ENCODE data around the gene AFAP1L2.

Gene AFAP1L2

DNA sequence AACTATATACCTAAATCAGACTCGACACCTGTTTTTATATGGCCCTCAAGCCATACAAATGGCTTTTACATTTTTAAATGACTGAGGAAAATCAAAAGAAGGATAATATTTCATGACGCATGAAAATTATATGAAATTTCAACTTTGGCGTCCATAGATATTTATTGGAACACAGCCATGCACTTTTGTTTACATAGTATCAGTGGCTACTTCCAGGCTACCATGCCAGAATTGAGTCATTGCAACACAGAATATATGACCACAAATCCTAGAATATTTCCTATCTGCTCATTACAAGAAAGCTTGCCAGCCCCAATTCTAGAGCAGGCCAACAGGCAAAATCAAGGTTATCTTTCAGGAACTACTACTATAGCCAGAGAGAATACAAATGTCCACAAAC lies 29.3 kb downstream of the AFAP1L2 start:
- H4K20me1 ChIP-seq (ENCODE audit: low read depth, low read length) = no peaks in the 10 kb centered on the region
- no peaks in the 10 kb centered on the region for H3K9me3 ChIP-seq (ENCODE audit: insufficient read depth, low read length)
- no peaks in the 10 kb centered on the region for H3F3A ChIP-seq (ENCODE audit: insufficient read depth)
- no peak overlapping the region for H3K27ac ChIP-seq (ENCODE audit: low read depth, low read length)
- no peaks in the 10 kb centered on the region for H3K27me3 ChIP-seq (ENCODE audit: low read length)
- H3K9ac ChIP-seq (ENCODE audit: low read length) = no peak overlapping the region
- H3K4me3 ChIP-seq (ENCODE audit: insufficient read depth, low read length, poor library complexity, severe bottlenecking) = no peak overlapping the region
- no peaks in the 10 kb centered on the region for H3K79me2 ChIP-seq (ENCODE audit: insufficient read depth, low read length)
- no peak for TF ChIP-seq EZH2phosphoT487 (conservative IDR thresholded peaks at IDR 0.05; ENCODE audit: low read length)
- no peaks in the 10 kb centered on the region for H3K36me3 ChIP-seq (ENCODE audit: low read length)
- H2AFZ ChIP-seq (ENCODE audit: low read depth, low read length, severe bottlenecking) = no peak overlapping the region
- H3K4me2 ChIP-seq (ENCODE audit: low read depth, low read length, poor library complexity, severe bottlenecking) = no peak overlapping the region
- no peaks in the 10 kb centered on the region for H3K9me2 ChIP-seq (replicated peaks; ENCODE audit: insufficient read depth, low read length)

DNA sequence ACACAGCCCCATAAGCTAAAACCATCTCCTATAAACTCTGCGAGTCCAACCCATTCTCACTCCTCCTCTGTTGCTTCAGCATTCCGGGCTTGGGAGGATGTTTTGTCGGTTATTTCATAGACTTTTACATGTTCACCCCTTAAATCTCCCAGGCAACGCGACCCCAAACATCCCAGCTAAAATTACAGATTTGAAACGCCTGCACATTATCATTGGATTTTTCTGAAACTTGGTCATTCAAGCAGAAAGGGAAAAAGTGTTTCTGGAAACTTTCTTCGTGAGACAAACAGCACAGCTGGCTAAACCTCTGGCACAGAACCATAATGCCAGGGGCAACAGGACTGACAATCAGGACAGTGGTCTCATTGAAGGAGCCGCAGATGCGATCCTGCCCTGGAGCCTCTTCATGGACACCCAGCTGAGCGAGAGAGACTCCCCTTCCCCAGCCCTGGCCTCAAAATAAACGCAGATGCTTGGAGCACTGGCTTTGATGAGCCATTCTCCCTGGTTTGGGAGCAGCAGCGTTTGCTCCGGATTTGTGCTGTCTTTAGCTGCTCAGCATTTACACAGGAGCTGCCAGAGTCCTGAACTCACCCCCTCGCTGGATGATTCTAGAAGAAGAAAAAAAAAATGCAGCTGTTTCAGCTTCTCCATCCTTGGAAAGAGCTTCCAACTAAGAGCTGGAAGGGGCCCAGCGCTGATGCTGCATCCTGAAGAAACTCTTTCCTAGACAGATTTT lies 30.1 kb downstream of the AFAP1L2 start:
- H3K79me2 ChIP-seq (ENCODE audit: insufficient read depth, low read length) = no peaks in the 10 kb centered on the region
- no peaks in the 10 kb centered on the region for H3K36me3 ChIP-seq (ENCODE audit: low read length)
- no peaks in the 10 kb centered on the region for H3K9me2 ChIP-seq (replicated peaks; ENCODE audit: insufficient read depth, low read length)
- H3K27ac ChIP-seq (ENCODE audit: low read depth, low read length) = no peak overlapping the region
- H2AFZ ChIP-seq (ENCODE audit: low read depth, low read length, severe bottlenecking) = no peak overlapping the region
- no peaks in the 10 kb centered on the region for H3K9me3 ChIP-seq (ENCODE audit: insufficient read depth, low read length)
- H4K20me1 ChIP-seq (ENCODE audit: low read depth, low read length) = no peaks in the 10 kb centered on the region
- no peaks in the 10 kb centered on the region for H3K27me3 ChIP-seq (ENCODE audit: low read length)
- H3K4me2 ChIP-seq (ENCODE audit: low read depth, low read length, poor library complexity, severe bottlenecking) = no peak overlapping the region
- no peaks in the 10 kb centered on the region for H3F3A ChIP-seq (ENCODE audit: insufficient read depth)
- H3K9ac ChIP-seq (ENCODE audit: low read length) = no peak overlapping the region
- TF ChIP-seq EZH2phosphoT487 (conservative IDR thresholded peaks at IDR 0.05; ENCODE audit: low read length) = no peak
- TF ChIP-seq, protein P1, sequence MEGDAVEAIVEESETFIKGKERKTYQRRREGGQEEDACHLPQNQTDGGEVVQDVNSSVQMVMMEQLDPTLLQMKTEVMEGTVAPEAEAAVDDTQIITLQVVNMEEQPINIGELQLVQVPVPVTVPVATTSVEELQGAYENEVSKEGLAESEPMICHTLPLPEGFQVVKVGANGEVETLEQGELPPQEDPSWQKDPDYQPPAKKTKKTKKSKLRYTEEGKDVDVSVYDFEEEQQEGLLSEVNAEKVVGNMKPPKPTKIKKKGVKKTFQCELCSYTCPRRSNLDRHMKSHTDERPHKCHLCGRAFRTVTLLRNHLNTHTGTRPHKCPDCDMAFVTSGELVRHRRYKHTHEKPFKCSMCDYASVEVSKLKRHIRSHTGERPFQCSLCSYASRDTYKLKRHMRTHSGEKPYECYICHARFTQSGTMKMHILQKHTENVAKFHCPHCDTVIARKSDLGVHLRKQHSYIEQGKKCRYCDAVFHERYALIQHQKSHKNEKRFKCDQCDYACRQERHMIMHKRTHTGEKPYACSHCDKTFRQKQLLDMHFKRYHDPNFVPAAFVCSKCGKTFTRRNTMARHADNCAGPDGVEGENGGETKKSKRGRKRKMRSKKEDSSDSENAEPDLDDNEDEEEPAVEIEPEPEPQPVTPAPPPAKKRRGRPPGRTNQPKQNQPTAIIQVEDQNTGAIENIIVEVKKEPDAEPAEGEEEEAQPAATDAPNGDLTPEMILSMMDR (IDR thresholded peaks at IDR 0.05; ENCODE audit: insufficient read depth, low read length, poor library complexity, severe bottlenecking) = no peak
- no peak overlapping the region for H3K4me3 ChIP-seq (ENCODE audit: insufficient read depth, low read length, poor library complexity, severe bottlenecking)

DNA sequence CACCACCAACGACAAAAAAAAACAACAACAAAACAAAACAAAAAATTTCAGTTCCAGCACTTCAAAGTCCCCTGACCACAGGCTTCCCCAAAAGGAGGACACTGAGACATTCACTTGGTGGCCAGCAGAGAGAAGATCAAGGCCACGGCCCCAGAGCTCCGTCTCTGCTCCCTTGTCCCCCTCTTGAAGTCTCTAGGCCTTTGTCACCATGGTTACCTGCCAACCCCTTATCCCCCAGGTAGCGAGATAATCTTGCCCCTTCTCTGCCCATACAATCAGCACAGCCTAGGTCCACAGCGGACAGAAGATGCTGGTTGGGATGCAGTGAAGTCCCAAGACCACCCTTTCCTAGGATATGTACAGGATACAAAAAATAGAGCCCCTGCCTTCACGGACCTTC lies 30.7 kb downstream of the AFAP1L2 start:
- Histone ChIP-seq H2AFZ (ENCODE audit: low read depth, low read length, severe bottlenecking) (no peak overlapping the region), H4K20me1 (ENCODE audit: low read depth, low read length) (no peaks in the 10 kb centered on the region), H3K36me3 (ENCODE audit: low read length) (no peaks in the 10 kb centered on the region), H3K9me3 (ENCODE audit: insufficient read depth, low read length) (no peaks in the 10 kb centered on the region), H3K27me3 (ENCODE audit: low read length) (no peaks in the 10 kb centered on the region), H3K4me2 (ENCODE audit: low read depth, low read length, poor library complexity, severe bottlenecking) (no peak overlapping the region), H3K4me3 (ENCODE audit: insufficient read depth, low read length, poor library complexity, severe bottlenecking) (no peak overlapping the region), H3F3A (ENCODE audit: insufficient read depth) (no peaks in the 10 kb centered on the region), H3K27ac (ENCODE audit: low read depth, low read length) (no peak overlapping the region), H3K9ac (ENCODE audit: low read length) (no peak overlapping the region), H3K9me2 (replicated peaks; ENCODE audit: insufficient read depth, low read length) (no peaks in the 10 kb centered on the region), H3K79me2 (ENCODE audit: insufficient read depth, low read length) (no peaks in the 10 kb centered on the region)
- TF ChIP-seq, protein P1 (IDR thresholded peaks at IDR 0.05; ENCODE audit: insufficient read depth, low read length, poor library complexity, severe bottlenecking) = no peak
- TF ChIP-seq EZH2phosphoT487 (conservative IDR thresholded peaks at IDR 0.05; ENCODE audit: low read length) = no peak

DNA sequence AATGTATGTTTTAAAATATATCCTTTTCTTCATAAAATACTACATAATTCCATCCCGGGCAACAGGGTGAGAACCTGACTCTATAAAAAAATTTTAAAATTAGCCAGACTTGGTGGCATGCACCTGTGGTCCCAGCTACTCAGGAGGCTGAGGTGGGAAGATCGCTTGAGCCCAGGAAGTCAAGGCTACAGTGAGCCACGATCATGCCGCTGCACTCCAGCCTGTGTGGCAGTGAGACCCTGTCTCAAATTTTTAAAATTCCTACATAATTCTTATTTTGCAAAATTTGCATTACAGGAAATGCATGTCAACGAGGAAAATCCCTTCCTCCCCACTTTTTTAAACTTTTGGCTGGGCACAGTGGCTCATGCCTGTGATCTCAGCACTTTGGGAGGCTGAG lies 31.3 kb downstream of the AFAP1L2 start:
- Histone ChIP-seq H3K36me3 (ENCODE audit: low read length) (no peaks in the 10 kb centered on the region), H3F3A (ENCODE audit: insufficient read depth) (no peaks in the 10 kb centered on the region), H3K79me2 (ENCODE audit: insufficient read depth, low read length) (no peaks in the 10 kb centered on the region), H3K4me2 (ENCODE audit: low read depth, low read length, poor library complexity, severe bottlenecking) (no peak overlapping the region), H3K4me3 (ENCODE audit: insufficient read depth, low read length, poor library complexity, severe bottlenecking) (no peak overlapping the region), H3K9ac (ENCODE audit: low read length) (no peak overlapping the region), H3K27ac (ENCODE audit: low read depth, low read length) (no peak overlapping the region), H2AFZ (ENCODE audit: low read depth, low read length, severe bottlenecking) (no peak overlapping the region), H3K9me2 (replicated peaks; ENCODE audit: insufficient read depth, low read length) (no peaks in the 10 kb centered on the region), H3K27me3 (ENCODE audit: low read length) (no peaks in the 10 kb centered on the region), H3K9me3 (ENCODE audit: insufficient read depth, low read length) (no peaks in the 10 kb centered on the region), H4K20me1 (ENCODE audit: low read depth, low read length) (no peaks in the 10 kb centered on the region)
- TF ChIP-seq EZH2phosphoT487 (conservative IDR thresholded peaks at IDR 0.05; ENCODE audit: low read length) = no peak
- TF ChIP-seq, protein P1 (IDR thresholded peaks at IDR 0.05; ENCODE audit: insufficient read depth, low read length, poor library complexity, severe bottlenecking) = no peak

Measured in SU-DHL-6 (cell line).